K562 (cell line): ENCODE measurements around the gene NRXN3. TPM values are rescaled to one million over a fixed set of nuclear protein-coding genes. Genes with fewer than 3 reads are reported as not detected.

Experiments
- ATAC-seq: fragments of 200-7000 bp; cut with Tn5 transposase; 3 replicates; pipeline ENCODE4 v1.9.1; 2020; ENCODE audit warnings: moderate library complexity
- BruUV-seq: library from RNA; stranded (reverse); fragments of 400-500 nt; replicated peaks from 2 replicates; lab custom pipeline; 2021; lab: Mats Ljungman, UMichigan
- CTCF ChIA-PET: fragments of 300-600 bp; formaldehyde crosslinking; extraction: SDS; loops from one replicate; lab custom pipeline; 2021; ENCODE audit warnings: low intra/inter-chr PET ratio; lab: Yijun Ruan, JAX
- POLR2A ChIA-PET: fragments of 300-600, 350-650 bp; sonication (Branson Sonifier 250); formaldehyde crosslinking; extraction: SDS; loops from one replicate; lab custom pipeline; 2021; ENCODE audit warnings: antibody characterized with exemption, inconsistent platforms; lab: Yijun Ruan, JAX
- DNase-seq, 4 experiments: peaks; one replicate each; pipeline versions ENCODE4 v3.0.0 to v3.0.0-alpha.2; 2011 to 2018; ENCODE audit warnings: low spot score in 3 of 4, mixed read lengths in 3 of 4; ENCODE audit errors: extremely low read depth in 1 of 4
- FAIRE-seq: peaks from 2 replicates; lab custom pipeline; 2011; peaks lifted over from hg19 to GRCh38; lab: Jason Lieb, UNC
- H2AFZ ChIP-seq: 2 replicates; pipeline ENCODE4 v1.6.0; 2011; ENCODE audit warnings: low read depth, low read length, control low read depth, inconsistent platforms
- H3K27ac ChIP-seq: fragments of 200-600 bp; 3 replicates; pipeline ENCODE4 v1.8.0; 2011; ENCODE audit warnings: low read depth, mild to moderate bottlenecking, control low read depth, inconsistent platforms, low read length, moderate library complexity, mixed read lengths; ENCODE audit errors: extremely low read depth
- H3K27me3 ChIP-seq, 2 experiments: fragments of 300-600 bp in 1 of 2; 2 replicates in 1 of 2; 3 replicates in 1 of 2; pipeline versions ENCODE4 v1.6.0 to v1.8.0; 2011; ENCODE audit warnings: inconsistent platforms in 2 of 2, low read length in 2 of 2, mild to moderate bottlenecking in 1 of 2, mixed read lengths in 1 of 2, moderate library complexity in 1 of 2; ENCODE audit not compliant: control insufficient read depth in 2 of 2, insufficient read depth in 2 of 2
- H3K36me3 ChIP-seq: fragments of 300-600 bp; 3 replicates; pipeline ENCODE4 v1.8.0; 2011; ENCODE audit warnings: mild to moderate bottlenecking, low read length, inconsistent platforms; ENCODE audit not compliant: control insufficient read depth, insufficient read depth
- H3K4me1 ChIP-seq, 2 experiments: fragments of 200-600 bp in 1 of 2; replicated peaks in 1 of 2; 2 replicates in 1 of 2; 3 replicates in 1 of 2; pipeline versions ENCODE4 v1.5.1 to v1.8.0; 2011; ENCODE audit warnings: inconsistent platforms in 2 of 2, low read length in 2 of 2, mild to moderate bottlenecking in 1 of 2, mixed read lengths in 1 of 2, moderate library complexity in 1 of 2; ENCODE audit not compliant: control insufficient read depth in 2 of 2, insufficient read depth in 2 of 2
- H3K4me2 ChIP-seq: 2 replicates; pipeline ENCODE4 v1.6.1; 2011; ENCODE audit warnings: low read length, control low read depth, inconsistent platforms, mixed read lengths; ENCODE audit not compliant: insufficient read depth
- H3K4me3 ChIP-seq: fragments of 200-600 bp; sonication (generic), shearing (Covaris generic); 2 replicates; pipeline ENCODE4 v1.5.1; 2016; ENCODE audit warnings: control low read depth, inconsistent platforms
- H3K79me2 ChIP-seq: fragments of 200-600 bp; 3 replicates; pipeline ENCODE4 v1.8.0; 2011; ENCODE audit warnings: low read length, inconsistent platforms; ENCODE audit not compliant: control insufficient read depth, insufficient read depth
- H3K9ac ChIP-seq, 2 experiments: 2 replicates each; pipeline versions ENCODE4 v1.6.0 to v1.6.1; 2011; ENCODE audit warnings: low read depth in 2 of 2, low read length in 2 of 2, control low read depth in 1 of 2, inconsistent platforms in 1 of 2, mild to moderate bottlenecking in 1 of 2, mixed read lengths in 1 of 2; ENCODE audit not compliant: insufficient read depth in 1 of 2
- H3K9me1 ChIP-seq: one replicate; pipeline ENCODE4 v1.6.0; 2011; ENCODE audit warnings: inconsistent platforms, mild to moderate bottlenecking, low read length, moderate library complexity; ENCODE audit not compliant: control insufficient read depth, insufficient read depth
- H3K9me3 ChIP-seq: replicated peaks from 2 replicates; pipeline ENCODE4 v1.5.1; 2011; ENCODE audit warnings: low read depth, low read length, inconsistent platforms; ENCODE audit not compliant: control insufficient read depth, insufficient read depth
- H4K20me1 ChIP-seq: replicated peaks from 2 replicates; pipeline ENCODE4 v1.6.1; 2011; ENCODE audit warnings: low read length, inconsistent platforms, mixed read lengths; ENCODE audit not compliant: control insufficient read depth, insufficient read depth
- ATF7 ChIP-seq: fragments of 450-650 bp; IDR thresholded peaks from 2 replicates; pipeline ENCODE4 v1.7.1; 2014; ENCODE audit warnings: mild to moderate bottlenecking, moderate library complexity
- BRD4 ChIP-seq: fragments of 200-600 bp; sonication (generic); IDR thresholded peaks from 2 replicates; pipeline ENCODE4 v1.6.1; 2017; ENCODE audit warnings: inconsistent platforms
- EP300 ChIP-seq: IDR thresholded peaks from 2 replicates; pipeline ENCODE4 v1.6.1; 2012; ENCODE audit warnings: low read length, improper control_type of control experiment
- GABPB1 ChIP-seq: sonication (generic); formaldehyde crosslinking; IDR thresholded peaks from 2 replicates; pipeline ENCODE4 v1.8.0; 2022; ENCODE audit warnings: mild to moderate bottlenecking, missing genetic modification reagents
- HMGXB4 ChIP-seq: sonication (generic); formaldehyde crosslinking; IDR thresholded peaks from 2 replicates; pipeline ENCODE4 v1.8.1; 2023; ENCODE audit warnings: mild to moderate bottlenecking, missing genetic modification reagents
- KDM4B ChIP-seq, 2 experiments: fragments of 450-650 bp in 1 of 2; sonication (generic) in 1 of 2; IDR thresholded peaks; 2 replicates each; pipeline ENCODE4 v1.6.1; 2016 to 2017; ENCODE audit warnings: borderline replicate concordance in 2 of 2, antibody characterized with exemption in 1 of 2, low read depth in 1 of 2, mild to moderate bottlenecking in 1 of 2
- PHF8 ChIP-seq: fragments of 200-600 bp; sonication (generic); IDR thresholded peaks from 2 replicates; pipeline ENCODE4 v1.6.1; 2012; ENCODE audit warnings: mixed run types, mild to moderate bottlenecking, inconsistent platforms, low read length, moderate library complexity, borderline replicate concordance
- RNF219 ChIP-seq: fragments of 250-450 bp; sonication (Bioruptor Pico); IDR thresholded peaks from 2 replicates; pipeline ENCODE4 v1.5.0; 2022; ENCODE audit warnings: mild to moderate bottlenecking
- SIN3B ChIP-seq: fragments of 450-650 bp; IDR thresholded peaks from 2 replicates; pipeline ENCODE4 v1.6.1; 2017; ENCODE audit warnings: low read depth, mild to moderate bottlenecking, moderate library complexity
- TAF15 ChIP-seq: fragments of 200-400 bp; formaldehyde crosslinking; IDR thresholded peaks from 2 replicates; pipeline ENCODE4 v1.6.1; 2017; ENCODE audit warnings: mild to moderate bottlenecking, low read depth, low read length, moderate library complexity
- TEAD2 ChIP-seq: fragments of 450-650 bp; IDR thresholded peaks from 2 replicates; pipeline ENCODE4 v1.6.1; 2016; ENCODE audit warnings: missing genetic modification characterization, control low read depth, missing compliant biosample characterization
- TOE1 ChIP-seq, 2 experiments: fragments of 450-650 bp in 1 of 2; sonication (generic) in 1 of 2; formaldehyde crosslinking in 1 of 2; IDR thresholded peaks; 2 replicates each; pipeline versions ENCODE4 v1.7.1 to v1.8.0; 2016 to 2022; ENCODE audit warnings: borderline replicate concordance in 2 of 2, mild to moderate bottlenecking in 2 of 2, antibody characterized with exemption in 1 of 2, inconsistent platforms in 1 of 2, low read depth in 1 of 2, missing genetic modification reagents in 1 of 2, moderate library complexity in 1 of 2
- ZHX1 ChIP-seq: fragments of 150-350 bp; conservative IDR thresholded peaks from 2 replicates; pipeline ENCODE4 v1.6.1; 2014; ENCODE audit warnings: low read length
- WGBS: fragments of 100-300 bp; shearing (Covaris generic); methylation state at CpG from one replicate; pipeline ENCODE4 v1.1.6; 2016; ENCODE audit warnings: low coverage, mixed read lengths; ENCODE audit not compliant: insufficient coverage; ENCODE audit errors: missing lambda C conversion rate; 5-methylcytosine and 5-hydroxymethylcytosine counted together
- in situ Hi-C: fragments of 300-500 bp; cut with MboI; formaldehyde crosslinking; loops from 4 replicates; pipeline ENCODE4 v1.15.0; 2018; ENCODE audit warnings: inconsistent platforms, mixed read lengths
- intact Hi-C: fragments of 100-400 bp; cut with micrococcal nuclease; formaldehyde crosslinking; loops from 2 replicates; pipeline ENCODE4 v1.14.2; 2022
- polyA plus RNA-seq, 8 experiments: library from polyadenylated mRNA; depleted of rRNA in 4 of 8; stranded (reverse) in 5 of 8; unstranded in 3 of 8; fragments of >200 nt; fragmentation: Nextera tagmentation in 2 of 8; fragmentation: Illumina TruSeq in 1 of 8; extraction: Ambion mirVana in 2 of 8; extraction: Trizol in 1 of 8; gene quantifications; 2 replicates each; pipeline versions ENCODE4 v1.2.1 to v1.2.3, GENCODE V29; 2011 to 2014; ENCODE audit warnings: inconsistent platforms in 1 of 8, missing spikeins in 1 of 8
- total RNA-seq, 7 experiments: library from RNA; depleted of rRNA in 6 of 7; stranded (reverse); fragments of >200 nt in 6 of 7; fragmentation: Illumina TruSeq in 2 of 7; extraction: Trizol in 2 of 7; gene quantifications; 2 replicates each; pipeline versions ENCODE4 v1.2.1 to v1.2.3, GENCODE V29; 2011 to 2021; ENCODE audit warnings: low replicate concordance in 1 of 7
- TF ChIP-seq, protein P1 (sequence below): fragments of 450-650 bp; conservative IDR thresholded peaks from 2 replicates; pipeline ENCODE4 v1.6.1; 2016; ENCODE audit warnings: missing genetic modification characterization, low read depth, mild to moderate bottlenecking, missing compliant biosample characterization, moderate library complexity

Gene NRXN3
- total and polyA plus RNA-seq, 9 of the 15 experiments (the other 6 are each of a cell fraction or from before 2014, with no cell fraction given) = 0.09 TPM; not detected in 8

- no peaks in the 10 kb centered on the region for H3K79me2 ChIP-seq
- FAIRE-seq (no peak), DNase-seq (no peak), ATAC-seq (no peak)
- no peak overlapping the region for H3K9ac ChIP-seq
- ChIA-PET POLR2A (no interaction called here), CTCF (no interaction called here)
- H3K4me3 ChIP-seq = no peak overlapping the region
- no peaks in the 10 kb centered on the region for H3K9me3 ChIP-seq
- no TSS peak for BruUV-seq
- in situ Hi-C loops = no loop called here
- no peaks in the 10 kb centered on the region for H3K36me3 ChIP-seq
- H3K4me2 ChIP-seq = no peak overlapping the region
- H4K20me1 ChIP-seq = no peaks in the 10 kb centered on the region
- H3K27ac ChIP-seq = no peak overlapping the region
- H3K27me3 ChIP-seq = no peaks in the 10 kb centered on the region
- 0% methylated on average over 4 of the region's 5 CpGs for WGBS
- no peaks in the 10 kb centered on the region for H3K4me1 ChIP-seq
- H3K9me1 ChIP-seq = no peaks in the 10 kb centered on the region
- intact Hi-C loops = no loop called here
- H2AFZ ChIP-seq = no peak overlapping the region
- TF ChIP-seq ATF7 = no peak
- no peak for TF ChIP-seq RNF219 (CRISPR knock-in tag)
- no peak for TF ChIP-seq SIN3B
- no peak for TF ChIP-seq KDM4B (IDR thresholded peaks at IDR 0.05; ENCODE audit: borderline replicate concordance in 2 of 2, low read depth in 1 of 2)
- no peak for TF ChIP-seq TOE1 (IDR thresholded peaks at IDR 0.05; ENCODE audit: borderline replicate concordance)
- no peak for TF ChIP-seq TOE1 (CRISPR knock-in tag; IDR thresholded peaks at IDR 0.05; ENCODE audit: borderline replicate concordance, low read depth)
- no peak for TF ChIP-seq TEAD2 (tag)
- no peak for TF ChIP-seq ZHX1
- TF ChIP-seq BRD4 = no peak
- TF ChIP-seq EP300 = no peak
- TF ChIP-seq TAF15 = no peak
- TF ChIP-seq, protein P1, sequence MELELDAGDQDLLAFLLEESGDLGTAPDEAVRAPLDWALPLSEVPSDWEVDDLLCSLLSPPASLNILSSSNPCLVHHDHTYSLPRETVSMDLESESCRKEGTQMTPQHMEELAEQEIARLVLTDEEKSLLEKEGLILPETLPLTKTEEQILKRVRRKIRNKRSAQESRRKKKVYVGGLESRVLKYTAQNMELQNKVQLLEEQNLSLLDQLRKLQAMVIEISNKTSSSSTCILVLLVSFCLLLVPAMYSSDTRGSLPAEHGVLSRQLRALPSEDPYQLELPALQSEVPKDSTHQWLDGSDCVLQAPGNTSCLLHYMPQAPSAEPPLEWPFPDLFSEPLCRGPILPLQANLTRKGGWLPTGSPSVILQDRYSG (tag) = no peak
- TF ChIP-seq GABPB1 (CRISPR knock-in tag) = no peak
- TF ChIP-seq HMGXB4 = no peak
- no peak for TF ChIP-seq PHF8
Measured at GRCh38 chr14:79791055-79791732, 1621.0 kb downstream of the NRXN3 start.
